HG02943 (cell line): Measurements from ENCODE around the gene ELFN1.

Experiments used
- ATAC-seq: cut with Tn5 transposase; IDR thresholded peaks from one replicate; pipeline ENCODE4 v1.9.1; 2021; ENCODE audit warnings: mild to moderate bottlenecking, low read depth, moderate library complexity; ENCODE audit not compliant: unreplicated experiment

Gene ELFN1

GRCh38 chr7:1693419-1693990, 23.4 kb downstream of the ELFN1 start:
- ATAC-seq = no peak

- no peak for ATAC-seq
Measured at GRCh38 chr7:1693991-1694524, 24.0 kb downstream of the ELFN1 start.

- no peak for ATAC-seq
Measured at GRCh38 chr7:1694611-1695511, 24.8 kb downstream of the ELFN1 start.

- ATAC-seq = no peak
Measured at GRCh38 chr7:1695800-1696454, 25.9 kb downstream of the ELFN1 start.

- ATAC-seq = no peak
Measured at GRCh38 chr7:1696671-1697498, 26.8 kb downstream of the ELFN1 start.

- ATAC-seq = no peak
Measured at GRCh38 chr7:1697499-1698125, 27.5 kb downstream of the ELFN1 start.

- no peak for ATAC-seq
Measured at GRCh38 chr7:1698201-1698600, 28.1 kb downstream of the ELFN1 start.

GRCh38 chr7:1698951-1699350, 28.9 kb downstream of the ELFN1 start:
- ATAC-seq = no peak

GRCh38 chr7:1700086-1700485, 30.0 kb downstream of the ELFN1 start:
- no peak for ATAC-seq

- no peak for ATAC-seq
Measured at GRCh38 chr7:1700536-1701333, 30.7 kb downstream of the ELFN1 start.

- no peak for ATAC-seq
Measured at GRCh38 chr7:1702652-1703051, 32.6 kb downstream of the ELFN1 start.

- no peak for ATAC-seq
Measured at GRCh38 chr7:1703441-1703840, 33.4 kb downstream of the ELFN1 start.

GRCh38 chr7:1703871-1704810, 34.1 kb downstream of the ELFN1 start:
- ATAC-seq = no peak

GRCh38 chr7:1704811-1705738, 35.0 kb downstream of the ELFN1 start:
- no peak for ATAC-seq

GRCh38 chr7:1705856-1706255, 35.8 kb downstream of the ELFN1 start:
- no peak for ATAC-seq

GRCh38 chr7:1706381-1706720, 36.3 kb downstream of the ELFN1 start:
- ATAC-seq = no peak
